ENCODE measurements around the gene GJA10. TPM values are rescaled to one million over a fixed set of nuclear protein-coding genes. Genes with fewer than 3 reads are reported as not detected.
"Not testable (repeated sequence)": the region's sequence is repeated elsewhere in the genome, so short reads cannot be mapped to it uniquely, and the experiment has no call there.

Gene GJA10
- total RNA-seq, 2 donors from 2014 or later = not detected

GRCh38 chr6:89890845-89891528 is 3.3 kb upstream of the GJA10 start:
- not testable (repeated sequence) for ATAC-seq (replicated peaks); H3K36me3 Mint-ChIP-seq (ENCODE audit: low read depth); H3K27ac Mint-ChIP-seq; H3K9me3 Mint-ChIP-seq; H3K4me3 Mint-ChIP-seq; H3K4me1 Mint-ChIP-seq
- peaks cover 37% of the 10 kb centered on the region for H3K27me3 Mint-ChIP-seq

- H3K9me3 Mint-ChIP-seq; H3K36me3 Mint-ChIP-seq (ENCODE audit: low read depth); H3K4me1 Mint-ChIP-seq; H3K4me3 Mint-ChIP-seq; H3K27ac Mint-ChIP-seq; ATAC-seq (replicated peaks): not testable (repeated sequence)
- H3K27me3 Mint-ChIP-seq = peaks cover 45% of the 10 kb centered on the region
Measured at GRCh38 chr6:89892577-89892976, 1.7 kb upstream of the GJA10 start.

- H3K4me3 Mint-ChIP-seq = no peak overlapping the region
Measured at GRCh38 chr6:89895276-89895874, 1.1 kb downstream of the GJA10 start.

GRCh38 chr6:89910001-89910901 is 16.0 kb downstream of the GJA10 start:
- H3K27me3 Mint-ChIP-seq; H3K4me3 Mint-ChIP-seq; H3K9me3 Mint-ChIP-seq; H3K27ac Mint-ChIP-seq; H3K4me1 Mint-ChIP-seq; H3K36me3 Mint-ChIP-seq (ENCODE audit: low read depth); ATAC-seq (replicated peaks): not testable (repeated sequence)

More at GRCh38 chr6:89895276-89895874, 1.1 kb downstream of the GJA10 start:
- Mint-ChIP-seq H3K27me3 (peaks cover 47% of the 10 kb centered on the region), H3K27ac (no peak overlapping the region), H3K9me3 (no peaks in the 10 kb centered on the region), H3K36me3 (ENCODE audit: low read depth) (no peaks in the 10 kb centered on the region), H3K4me1 (no peaks in the 10 kb centered on the region)
- no peak for ATAC-seq (replicated peaks)

- no peak for ATAC-seq (replicated peaks)
- H3K27me3 Mint-ChIP-seq = no peaks in the 10 kb centered on the region
- no peak overlapping the region for H3K4me3 Mint-ChIP-seq
- no peaks in the 10 kb centered on the region for H3K36me3 Mint-ChIP-seq (ENCODE audit: low read depth)
- H3K27ac Mint-ChIP-seq = no peak overlapping the region
- no peaks in the 10 kb centered on the region for H3K9me3 Mint-ChIP-seq
- no peaks in the 10 kb centered on the region for H3K4me1 Mint-ChIP-seq
Measured at GRCh38 chr6:89910902-89911240, 16.6 kb downstream of the GJA10 start.

GRCh38 chr6:89916136-89916920 is 22.1 kb downstream of the GJA10 start:
- no peak for ATAC-seq (replicated peaks)
- Mint-ChIP-seq H3K4me3 (no peak overlapping the region), H3K27me3 (peaks cover 5% of the 10 kb centered on the region), H3K27ac (no peak overlapping the region), H3K4me1 (no peaks in the 10 kb centered on the region), H3K36me3 (ENCODE audit: low read depth) (no peaks in the 10 kb centered on the region), H3K9me3 (peaks cover 16% of the 10 kb centered on the region)

- ATAC-seq (replicated peaks) = no peak
- peaks cover 16% of the 10 kb centered on the region for H3K9me3 Mint-ChIP-seq
- no peaks in the 10 kb centered on the region for H3K36me3 Mint-ChIP-seq (ENCODE audit: low read depth)
Measured at GRCh38 chr6:89917216-89917615, 22.9 kb downstream of the GJA10 start.

GRCh38 chr6:89917801-89918366 is 23.6 kb downstream of the GJA10 start:
- Mint-ChIP-seq H3K4me1 (no peaks in the 10 kb centered on the region), H3K9me3 (peaks cover 16% of the 10 kb centered on the region), H3K4me3 (no peak overlapping the region), H3K27ac (no peak overlapping the region), H3K27me3 (peaks cover 5% of the 10 kb centered on the region), H3K36me3 (ENCODE audit: low read depth) (no peaks in the 10 kb centered on the region)
- ATAC-seq (replicated peaks) = no peak

More at GRCh38 chr6:89917216-89917615, 22.9 kb downstream of the GJA10 start:
- Mint-ChIP-seq H3K27me3 (peaks cover 5% of the 10 kb centered on the region), H3K4me3 (no peak overlapping the region), H3K27ac (no peak overlapping the region), H3K4me1 (no peaks in the 10 kb centered on the region)

- Mint-ChIP-seq H3K27ac (no peak overlapping the region), H3K27me3 (peaks cover 5% of the 10 kb centered on the region), H3K4me1 (no peaks in the 10 kb centered on the region), H3K4me3 (no peak overlapping the region), H3K36me3 (ENCODE audit: low read depth) (no peaks in the 10 kb centered on the region), H3K9me3 (peaks cover 15% of the 10 kb centered on the region)
- no peak for ATAC-seq (replicated peaks)
Measured at GRCh38 chr6:89921197-89921596, 26.9 kb downstream of the GJA10 start.

GRCh38 chr6:89921691-89922090 is 27.4 kb downstream of the GJA10 start:
- no peak overlapping the region for H3K4me3 Mint-ChIP-seq
- peaks cover 10% of the 10 kb centered on the region for H3K9me3 Mint-ChIP-seq
- no peak overlapping the region for H3K27ac Mint-ChIP-seq
- ATAC-seq (replicated peaks) = no peak
- H3K36me3 Mint-ChIP-seq (ENCODE audit: low read depth) = no peaks in the 10 kb centered on the region
- H3K27me3 Mint-ChIP-seq = no peaks in the 10 kb centered on the region
- H3K4me1 Mint-ChIP-seq = peaks cover 2% of the 10 kb centered on the region

GRCh38 chr6:89924231-89924630 is 30.0 kb downstream of the GJA10 start:
- no peak overlapping the region for H3K27ac Mint-ChIP-seq

GRCh38 chr6:89925826-89926225 is 31.6 kb downstream of the GJA10 start:
- H3K36me3 Mint-ChIP-seq (ENCODE audit: low read depth) = peaks cover 35% of the 10 kb centered on the region
- H3K9me3 Mint-ChIP-seq = no peaks in the 10 kb centered on the region
- no peaks in the 10 kb centered on the region for H3K27me3 Mint-ChIP-seq
- ATAC-seq (replicated peaks) = no peak
- no peak overlapping the region for H3K27ac Mint-ChIP-seq
- H3K4me3 Mint-ChIP-seq = no peak overlapping the region
- peaks cover 15% of the 10 kb centered on the region for H3K4me1 Mint-ChIP-seq

More at GRCh38 chr6:89924231-89924630, 30.0 kb downstream of the GJA10 start:
- no peak for ATAC-seq (replicated peaks)
- Mint-ChIP-seq H3K9me3 (no peaks in the 10 kb centered on the region), H3K27me3 (no peaks in the 10 kb centered on the region), H3K36me3 (ENCODE audit: low read depth) (peaks cover 20% of the 10 kb centered on the region), H3K4me3 (no peak overlapping the region), H3K4me1 (peaks cover 8% of the 10 kb centered on the region)

GRCh38 chr6:89927264-89927663 is 33.0 kb downstream of the GJA10 start:
- no peak overlapping the region for H3K27ac Mint-ChIP-seq
- H3K9me3 Mint-ChIP-seq = no peaks in the 10 kb centered on the region
- ATAC-seq (replicated peaks) = no peak
- H3K27me3 Mint-ChIP-seq = no peaks in the 10 kb centered on the region
- H3K36me3 Mint-ChIP-seq (ENCODE audit: low read depth) = peaks cover 50% of the 10 kb centered on the region
- H3K4me1 Mint-ChIP-seq = peaks cover 15% of the 10 kb centered on the region
- H3K4me3 Mint-ChIP-seq = no peak overlapping the region

Measured in activated T-helper 17 cell treated with anti-CD3 and anti-CD28 coated beads, Interleukin-2, amount 50 U/mL, for 72 hours (primary cell).